Measurements from ENCODE around the gene STX8.
A peak's percentile ranks its signal among the peaks of the same experiment; 100 is the strongest.

The STX8 gene

GRCh38 chr17:9241774-9242496 lies 333.7 kb downstream of the STX8 start:
- TF ChIP-seq CTCF (IDR thresholded peaks at IDR 0.05; ENCODE audit: low read depth, low read length) = no peak
- no peak overlapping the region for H3K4me3 ChIP-seq (ENCODE audit: low read depth, low read length)
- DNase-seq (ENCODE audit: low read depth, low spot score) = no peak
- in situ Hi-C loops (cut with HindIII; ENCODE audit: low sequenced_read_pairs) = no loop called here

- no peak overlapping the region for H3K4me3 ChIP-seq (ENCODE audit: low read depth, low read length)
- in situ Hi-C loops (cut with HindIII; ENCODE audit: low sequenced_read_pairs) = no loop called here
- TF ChIP-seq CTCF (IDR thresholded peaks at IDR 0.05; ENCODE audit: low read depth, low read length) = no peak
- peak; percentile 31 for DNase-seq (ENCODE audit: low read depth, low spot score)
These were observed 334.3 kb downstream of the STX8 start for GRCh38 chr17:9241371-9241712.

GRCh38 chr17:9240659-9241370 lies 334.8 kb downstream of the STX8 start:
- in situ Hi-C loops (cut with HindIII; ENCODE audit: low sequenced_read_pairs) = no loop called here
- TF ChIP-seq CTCF (IDR thresholded peaks at IDR 0.05; ENCODE audit: low read depth, low read length) = no peak
- peak; percentile 62 for DNase-seq (ENCODE audit: low read depth, low spot score)
- H3K4me3 ChIP-seq (ENCODE audit: low read depth, low read length) = no peak overlapping the region

- DNase-seq (ENCODE audit: low read depth, low spot score) = peak; percentile 39
- peak overlapping the region; percentile 25 for H3K4me3 ChIP-seq (ENCODE audit: low read depth, low read length)
- in situ Hi-C loops (cut with HindIII; ENCODE audit: low sequenced_read_pairs) = no loop called here
These were observed 335.6 kb downstream of the STX8 start for GRCh38 chr17:9239793-9240658.

GRCh38 chr17:9239246-9239792 lies 336.3 kb downstream of the STX8 start:
- TF ChIP-seq CTCF (IDR thresholded peaks at IDR 0.05; ENCODE audit: low read depth, low read length) = no peak
- peak overlapping the region; percentile 25 for H3K4me3 ChIP-seq (ENCODE audit: low read depth, low read length)
- DNase-seq (ENCODE audit: low read depth, low spot score) = no peak
- in situ Hi-C loops (cut with HindIII; ENCODE audit: low sequenced_read_pairs) = no loop called here

More at GRCh38 chr17:9239793-9240658, 335.6 kb downstream of the STX8 start:
- TF ChIP-seq CTCF (IDR thresholded peaks at IDR 0.05; ENCODE audit: low read depth, low read length) = no peak
